ENCODE data around the gene ARX. TPM values are rescaled to one million over a fixed set of nuclear protein-coding genes. Genes with fewer than 3 reads are reported as not detected.

ARX gene
- total RNA-seq, 1 donor, result not detected

DNA sequence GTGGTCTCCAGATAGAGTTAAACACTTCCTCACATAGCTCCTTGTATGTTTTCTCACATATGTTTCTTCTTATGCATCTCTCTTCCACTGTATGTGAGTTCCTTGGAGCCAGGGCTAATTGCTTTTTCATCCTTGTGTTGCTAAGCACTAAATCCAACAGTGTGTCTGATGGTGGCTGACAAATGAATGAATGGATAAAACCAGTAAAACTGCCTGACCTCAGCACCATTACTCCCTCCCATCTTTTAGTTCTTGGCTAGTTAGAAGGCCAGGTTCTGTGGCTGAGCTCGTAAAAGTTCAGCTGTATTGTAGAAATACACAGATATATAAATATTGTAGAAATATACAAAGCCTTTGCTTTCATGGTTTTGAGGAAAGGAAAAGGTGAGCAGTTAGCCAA, 50.4 kb downstream of the ARX start:
- no peak for DNase-seq (ENCODE audit: low read depth)
- H3K4me3 ChIP-seq (ENCODE audit: low read depth, low read length), result no peak overlapping the region
- TF ChIP-seq, protein P1, sequence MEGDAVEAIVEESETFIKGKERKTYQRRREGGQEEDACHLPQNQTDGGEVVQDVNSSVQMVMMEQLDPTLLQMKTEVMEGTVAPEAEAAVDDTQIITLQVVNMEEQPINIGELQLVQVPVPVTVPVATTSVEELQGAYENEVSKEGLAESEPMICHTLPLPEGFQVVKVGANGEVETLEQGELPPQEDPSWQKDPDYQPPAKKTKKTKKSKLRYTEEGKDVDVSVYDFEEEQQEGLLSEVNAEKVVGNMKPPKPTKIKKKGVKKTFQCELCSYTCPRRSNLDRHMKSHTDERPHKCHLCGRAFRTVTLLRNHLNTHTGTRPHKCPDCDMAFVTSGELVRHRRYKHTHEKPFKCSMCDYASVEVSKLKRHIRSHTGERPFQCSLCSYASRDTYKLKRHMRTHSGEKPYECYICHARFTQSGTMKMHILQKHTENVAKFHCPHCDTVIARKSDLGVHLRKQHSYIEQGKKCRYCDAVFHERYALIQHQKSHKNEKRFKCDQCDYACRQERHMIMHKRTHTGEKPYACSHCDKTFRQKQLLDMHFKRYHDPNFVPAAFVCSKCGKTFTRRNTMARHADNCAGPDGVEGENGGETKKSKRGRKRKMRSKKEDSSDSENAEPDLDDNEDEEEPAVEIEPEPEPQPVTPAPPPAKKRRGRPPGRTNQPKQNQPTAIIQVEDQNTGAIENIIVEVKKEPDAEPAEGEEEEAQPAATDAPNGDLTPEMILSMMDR (IDR thresholded peaks at IDR 0.05; ENCODE audit: insufficient read depth, low read length), result no peak

DNA sequence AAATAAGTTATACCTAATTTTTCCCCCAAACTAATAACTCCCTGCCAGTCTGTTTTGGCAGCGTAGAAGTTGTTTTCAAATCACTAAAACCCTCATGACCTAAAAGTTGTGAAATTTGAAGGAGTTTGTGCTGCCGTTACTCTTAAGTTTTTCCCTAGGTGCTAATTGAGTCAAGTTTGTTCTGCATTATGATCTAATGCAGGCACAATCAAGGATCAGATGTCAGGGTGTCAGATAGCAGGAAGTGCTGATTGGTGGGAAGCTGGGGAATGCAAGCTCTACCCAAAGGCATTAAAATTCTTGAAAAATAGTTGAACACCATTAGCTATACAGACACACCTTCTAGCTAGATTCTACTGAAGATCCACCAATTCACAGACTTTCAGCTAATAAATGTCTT, 51.9 kb downstream of the ARX start:
- TF ChIP-seq, protein P1 (IDR thresholded peaks at IDR 0.05; ENCODE audit: insufficient read depth, low read length), result no peak
- no peak overlapping the region for H3K4me3 ChIP-seq (ENCODE audit: low read depth, low read length)
- no peak for DNase-seq (ENCODE audit: low read depth)

DNA sequence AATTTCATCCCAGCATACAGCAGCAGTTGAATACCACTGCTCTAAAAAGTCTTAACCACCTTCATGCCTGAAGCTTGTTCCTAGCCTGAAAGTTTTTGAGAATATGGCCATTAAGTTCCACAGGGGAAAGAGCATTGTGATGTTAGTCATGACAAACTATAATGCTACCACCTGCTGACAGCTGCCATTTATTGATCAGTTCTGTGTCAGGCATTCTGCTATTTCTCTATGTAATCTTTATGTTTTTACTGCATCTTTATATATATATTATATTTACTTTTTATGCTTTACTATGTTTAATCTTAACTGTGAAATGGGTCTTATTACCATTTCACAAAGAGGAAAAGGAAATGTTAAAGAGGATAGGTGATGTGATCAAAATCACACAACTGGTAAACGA, 54.0 kb downstream of the ARX start:
- no peak overlapping the region for H3K4me3 ChIP-seq (ENCODE audit: low read depth, low read length)
- no peak for DNase-seq (ENCODE audit: low read depth)
- TF ChIP-seq, protein P1 (IDR thresholded peaks at IDR 0.05; ENCODE audit: insufficient read depth, low read length), result no peak

DNA sequence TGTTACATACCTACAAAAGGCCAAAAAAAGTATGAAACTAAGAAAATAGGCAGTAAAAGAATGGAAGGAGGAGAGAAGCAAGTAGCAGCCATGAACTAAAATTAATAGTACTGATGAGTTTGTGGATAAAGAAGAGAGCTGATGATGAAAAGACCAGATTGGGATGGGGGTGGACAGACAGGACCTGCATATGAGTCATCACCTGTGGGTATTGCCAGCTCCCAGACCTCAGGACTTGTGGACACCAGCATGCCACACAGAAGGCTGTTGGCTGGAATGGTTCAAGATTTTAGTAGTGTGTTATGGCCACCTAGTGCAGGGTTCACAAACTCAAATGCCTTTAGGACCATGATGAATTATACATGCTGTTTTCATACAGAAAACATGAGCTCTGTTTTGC, 58.9 kb downstream of the ARX start:
- H3K4me3 ChIP-seq (ENCODE audit: low read depth, low read length), result no peak overlapping the region
- peak; percentile 17 for DNase-seq (ENCODE audit: low read depth)
- TF ChIP-seq, protein P1 (IDR thresholded peaks at IDR 0.05; ENCODE audit: insufficient read depth, low read length), result no peak

DNA sequence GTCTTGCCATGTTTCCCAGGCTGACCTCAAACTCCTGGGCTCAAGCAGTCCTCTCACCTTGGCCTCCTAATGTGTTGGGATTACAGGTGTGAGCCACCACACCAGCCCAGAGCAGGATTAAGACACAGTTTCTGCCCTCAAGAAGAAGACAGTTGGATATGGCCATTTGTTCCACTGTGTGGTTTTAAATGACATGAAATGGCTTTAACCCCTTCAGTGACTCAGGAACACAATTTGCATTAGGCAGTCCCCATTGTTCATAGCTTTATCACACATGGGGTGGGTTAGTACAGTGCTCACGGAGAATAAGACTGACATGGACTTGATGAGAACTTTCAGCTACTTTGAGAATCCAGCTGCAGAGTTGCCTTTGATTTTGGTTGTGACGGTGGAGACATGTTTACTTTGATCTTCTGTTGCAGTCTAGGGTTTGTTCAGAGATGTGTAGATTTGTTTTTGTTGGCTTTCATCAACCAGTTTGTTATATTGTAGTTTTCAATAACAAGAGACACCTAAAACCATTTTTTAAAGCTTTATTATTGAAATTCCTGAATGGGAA, 60.3 kb downstream of the ARX start:
- H3K4me3 ChIP-seq (ENCODE audit: low read depth, low read length), result no peak overlapping the region
- no peak for DNase-seq (ENCODE audit: low read depth)
- TF ChIP-seq, protein P1 (IDR thresholded peaks at IDR 0.05; ENCODE audit: insufficient read depth, low read length), result no peak

DNA sequence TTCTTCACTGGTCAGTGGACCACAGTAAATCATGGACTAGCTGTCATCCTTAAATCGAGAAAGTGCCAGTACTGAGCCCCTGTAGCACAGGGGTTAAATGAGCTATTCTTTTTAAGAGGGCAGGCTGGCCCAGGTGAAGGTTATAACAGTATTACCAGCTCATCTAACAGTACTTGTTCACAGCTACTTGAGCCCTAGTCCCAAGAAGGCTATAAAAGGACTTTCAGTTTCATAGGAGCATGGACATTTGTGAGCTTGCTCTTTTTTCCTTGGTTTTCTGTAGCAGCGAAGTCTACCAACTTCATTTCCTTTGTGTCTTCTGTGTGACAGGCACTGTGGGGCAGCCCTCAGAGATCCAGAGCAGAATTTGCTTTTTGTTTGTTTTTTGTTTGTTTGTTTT, 61.0 kb downstream of the ARX start:
- no peak overlapping the region for H3K4me3 ChIP-seq (ENCODE audit: low read depth, low read length)
- TF ChIP-seq, protein P1 (IDR thresholded peaks at IDR 0.05; ENCODE audit: insufficient read depth, low read length), result no peak
- no peak for DNase-seq (ENCODE audit: low read depth)

Small RNA genes within 50 kb of the gene (small RNA-seq; reads per million reads assigned to genes)
- gene RN7SL91P, result not detected

Measured in fibroblast of the aortic adventitia (primary cell).